Measurements from ENCODE around the gene PCBP2. TPM values are rescaled to one million over a fixed set of nuclear protein-coding genes. Genes with fewer than 3 reads are reported as not detected.
A peak's percentile ranks its signal among the peaks of the same experiment; 100 is the strongest.

PCBP2 gene
- total RNA-seq, 1 experiment from 2014 or later, result 856 TPM

GRCh38 chr12:53482626-53483168 lies 30.8 kb downstream of the PCBP2 start:
- H3K4me1 ChIP-seq (ENCODE audit: control insufficient read depth in 1 of 2, insufficient read depth in 2 of 2, low read length in 2 of 2), result peaks cover 0 to 34% of the 10 kb centered on the region in 2 experiments; a peak in 2 of 4 replicates
- ChIA-PET RAD21 (ENCODE audit: low non-redundant PET in 1 of 2, low total read pairs in 2 of 2, uncharacterized antibody in 2 of 2, unreplicated experiment in 2 of 2) (no interaction called here), CTCF (interaction anchor here (1.4 to 1.8 kb wide), 3 partner anchors 9 to 130 kb away, joined by 3 to 8 read pairs (median 4); no protein-coding TSS in a partner anchor), POLR2A (interaction anchor here (1.1 kb wide), 1 partner anchor 9 kb away, joined by 5 read pairs; no protein-coding TSS in a partner anchor)
- ATAC-seq, result peak; percentile 3; the same call in 1 of the 2 replicates
- TF ChIP-seq ZFX (IDR thresholded peaks at IDR 0.05) (no peak), JUND (IDR thresholded peaks at IDR 0.05) (no peak), ELF1 (IDR thresholded peaks at IDR 0.05; ENCODE audit: borderline replicate concordance, low read depth) (no peak), EGR1 (IDR thresholded peaks at IDR 0.05; ENCODE audit: low read depth) (no peak), ZBTB33 (IDR thresholded peaks at IDR 0.05; ENCODE audit: extremely low read depth, insufficient replicate concordance, low read length) (no peak), SRF (IDR thresholded peaks at IDR 0.05; ENCODE audit: low read depth) (no peak), RAD21 (IDR thresholded peaks at IDR 0.05; ENCODE audit: low read depth) (no peak), CTCF (IDR thresholded peaks at IDR 0.05 in 2 of 3, conservative IDR thresholded peaks at IDR 0.05 in 1 of 3; ENCODE audit: borderline replicate concordance in 1 of 3, insufficient read depth in 1 of 3, low read depth in 2 of 3, low read length in 2 of 3) (no peak), SIN3A (IDR thresholded peaks at IDR 0.05; ENCODE audit: low read depth) (no peak), POLR2A (IDR thresholded peaks at IDR 0.05; ENCODE audit: borderline replicate concordance, extremely low read depth, insufficient read depth, insufficient read length) (no peak), ZNF274 (IDR thresholded peaks at IDR 0.05; ENCODE audit: low read depth, low read length) (no peak), EZH2phosphoT487 (IDR thresholded peaks at IDR 0.05; ENCODE audit: borderline replicate concordance) (no peak), EZH2 (IDR thresholded peaks at IDR 0.05) (no peak), POLR2AphosphoS5 (IDR thresholded peaks at IDR 0.05; ENCODE audit: low read depth, low read length) (no peak; the same call in 1 of the 2 replicates), MAX (IDR thresholded peaks at IDR 0.05) (no peak), CEBPB (IDR thresholded peaks at IDR 0.05; ENCODE audit: low read depth) (no peak), SP1 (IDR thresholded peaks at IDR 0.05; ENCODE audit: low read depth) (no peak), TCF7L2 (IDR thresholded peaks at IDR 0.05; ENCODE audit: borderline replicate concordance, extremely low read depth, insufficient read depth, insufficient read length) (no peak)
- TF ChIP-seq, protein P1, sequence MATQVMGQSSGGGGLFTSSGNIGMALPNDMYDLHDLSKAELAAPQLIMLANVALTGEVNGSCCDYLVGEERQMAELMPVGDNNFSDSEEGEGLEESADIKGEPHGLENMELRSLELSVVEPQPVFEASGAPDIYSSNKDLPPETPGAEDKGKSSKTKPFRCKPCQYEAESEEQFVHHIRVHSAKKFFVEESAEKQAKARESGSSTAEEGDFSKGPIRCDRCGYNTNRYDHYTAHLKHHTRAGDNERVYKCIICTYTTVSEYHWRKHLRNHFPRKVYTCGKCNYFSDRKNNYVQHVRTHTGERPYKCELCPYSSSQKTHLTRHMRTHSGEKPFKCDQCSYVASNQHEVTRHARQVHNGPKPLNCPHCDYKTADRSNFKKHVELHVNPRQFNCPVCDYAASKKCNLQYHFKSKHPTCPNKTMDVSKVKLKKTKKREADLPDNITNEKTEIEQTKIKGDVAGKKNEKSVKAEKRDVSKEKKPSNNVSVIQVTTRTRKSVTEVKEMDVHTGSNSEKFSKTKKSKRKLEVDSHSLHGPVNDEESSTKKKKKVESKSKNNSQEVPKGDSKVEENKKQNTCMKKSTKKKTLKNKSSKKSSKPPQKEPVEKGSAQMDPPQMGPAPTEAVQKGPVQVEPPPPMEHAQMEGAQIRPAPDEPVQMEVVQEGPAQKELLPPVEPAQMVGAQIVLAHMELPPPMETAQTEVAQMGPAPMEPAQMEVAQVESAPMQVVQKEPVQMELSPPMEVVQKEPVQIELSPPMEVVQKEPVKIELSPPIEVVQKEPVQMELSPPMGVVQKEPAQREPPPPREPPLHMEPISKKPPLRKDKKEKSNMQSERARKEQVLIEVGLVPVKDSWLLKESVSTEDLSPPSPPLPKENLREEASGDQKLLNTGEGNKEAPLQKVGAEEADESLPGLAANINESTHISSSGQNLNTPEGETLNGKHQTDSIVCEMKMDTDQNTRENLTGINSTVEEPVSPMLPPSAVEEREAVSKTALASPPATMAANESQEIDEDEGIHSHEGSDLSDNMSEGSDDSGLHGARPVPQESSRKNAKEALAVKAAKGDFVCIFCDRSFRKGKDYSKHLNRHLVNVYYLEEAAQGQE (IDR thresholded peaks at IDR 0.05; ENCODE audit: low read depth), result no peak
- TF ChIP-seq, protein P2, sequence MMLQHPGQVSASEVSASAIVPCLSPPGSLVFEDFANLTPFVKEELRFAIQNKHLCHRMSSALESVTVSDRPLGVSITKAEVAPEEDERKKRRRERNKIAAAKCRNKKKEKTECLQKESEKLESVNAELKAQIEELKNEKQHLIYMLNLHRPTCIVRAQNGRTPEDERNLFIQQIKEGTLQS (IDR thresholded peaks at IDR 0.05), result no peak
- H3K9ac ChIP-seq (ENCODE audit: low read length), result no peak overlapping the region
- H3K36me3 ChIP-seq (ENCODE audit: control insufficient read depth in 1 of 2, insufficient read depth in 2 of 2, low read length in 2 of 2), result peaks cover 44 to 62% of the 10 kb centered on the region in 2 experiments
- peaks cover 31% of the 10 kb centered on the region for H3K79me2 ChIP-seq (ENCODE audit: insufficient read depth, low read length)
- DNase-seq (ENCODE audit: low read depth, low spot score), result no peak
- no peaks in the 10 kb centered on the region for H3K9me2 ChIP-seq (ENCODE audit: insufficient read depth)
- no peak overlapping the region for H3K4me3 ChIP-seq (replicated peaks in 1 of 2; ENCODE audit: low read depth in 1 of 2, low read length in 2 of 2)
- no TSS peak for BruUV-seq (replicated peaks)
- no peak overlapping the region for H2AFZ ChIP-seq (ENCODE audit: low read depth, low read length, poor library complexity, severe bottlenecking)
- no peak overlapping the region for H3K4me2 ChIP-seq (ENCODE audit: low read length)
- no peaks in the 10 kb centered on the region for H3K9me3 ChIP-seq (ENCODE audit: control insufficient read depth in 1 of 2, insufficient read depth in 1 of 2, low read depth in 1 of 2, low read length in 2 of 2)
- peaks cover 22% of the 10 kb centered on the region; the same call in 1 of the 2 replicates for H4K20me1 ChIP-seq (ENCODE audit: insufficient read depth)
- H3K27ac ChIP-seq (ENCODE audit: low read depth, low read length), result no peak overlapping the region
- H3K27me3 ChIP-seq (ENCODE audit: insufficient read depth, low read length), result no peaks in the 10 kb centered on the region
- intact Hi-C loops (cut with micrococcal nuclease), result no loop called here
